GM23248 (cell line): ENCODE data around the gene MDGA2.

Experiments
- EZH2 ChIP-seq: fragments of 200-600 bp; sonication (generic); IDR thresholded peaks from 2 replicates; pipeline ENCODE4 v1.6.1; 2018; ENCODE audit warnings: antibody characterized with exemption, mild to moderate bottlenecking; ENCODE audit not compliant: insufficient read depth, poor library complexity, severe bottlenecking
- EZH2phosphoT487 ChIP-seq: fragments of 200-600 bp; sonication (generic); IDR thresholded peaks from 2 replicates; pipeline ENCODE4 v1.6.1; 2018; ENCODE audit warnings: antibody characterized with exemption, moderate library complexity, mild to moderate bottlenecking, low read depth; ENCODE audit not compliant: insufficient read depth

- TF ChIP-seq EZH2phosphoT487 (no peak), EZH2 (no peak)
These were observed 343.3 kb downstream of the MDGA2 start for GRCh38 chr14:47332106-47332505.
